ENCODE data around the gene ZDHHC19.
A peak's percentile ranks its signal among the peaks of the same experiment; 100 is the strongest.
"Not testable (repeated sequence)": the region's sequence is repeated elsewhere in the genome, so short reads cannot be mapped to it uniquely, and the experiment has no call there.

Gene ZDHHC19

GRCh38 chr3:196202516-196202970 is 8.7 kb downstream of the ZDHHC19 start:
- DNase-seq: no peak

- DNase-seq: no peak
These were observed 12.1 kb downstream of the ZDHHC19 start for GRCh38 chr3:196198771-196199753.

- DNase-seq: no peak
These were observed 13.0 kb downstream of the ZDHHC19 start for GRCh38 chr3:196198081-196198675.

- no peak for DNase-seq
These were observed 13.7 kb downstream of the ZDHHC19 start for GRCh38 chr3:196197524-196197923.

- no peak for DNase-seq
These were observed 15.4 kb downstream of the ZDHHC19 start for GRCh38 chr3:196195664-196196265.

GRCh38 chr3:196194542-196194915 is 16.7 kb downstream of the ZDHHC19 start:
- no peak for DNase-seq

- DNase-seq: no peak
These were observed 17.3 kb downstream of the ZDHHC19 start for GRCh38 chr3:196193736-196194541.

GRCh38 chr3:196193133-196193735 is 18.0 kb downstream of the ZDHHC19 start:
- no peak for DNase-seq

GRCh38 chr3:196192524-196193051 is 18.6 kb downstream of the ZDHHC19 start:
- no peak for DNase-seq

- no peak for DNase-seq
These were observed 19.1 kb downstream of the ZDHHC19 start for GRCh38 chr3:196192036-196192523.

- no peak for DNase-seq
These were observed 21.4 kb downstream of the ZDHHC19 start for GRCh38 chr3:196189566-196190347.

GRCh38 chr3:196186651-196187573 is 24.3 kb downstream of the ZDHHC19 start:
- DNase-seq: peak; percentile 71

- DNase-seq: no peak
These were observed 26.3 kb downstream of the ZDHHC19 start for GRCh38 chr3:196184881-196185280.

GRCh38 chr3:196184169-196184432 is 27.1 kb downstream of the ZDHHC19 start:
- DNase-seq: not testable (repeated sequence)

GRCh38 chr3:196181127-196181546 is 30.1 kb downstream of the ZDHHC19 start:
- peak; percentile 56 for DNase-seq

- no peak for DNase-seq
These were observed 30.9 kb downstream of the ZDHHC19 start for GRCh38 chr3:196180346-196180745.

GRCh38 chr3:196179380-196180308 is 31.6 kb downstream of the ZDHHC19 start:
- DNase-seq: no peak

GRCh38 chr3:196178993-196179379 is 32.2 kb downstream of the ZDHHC19 start:
- no peak for DNase-seq

GRCh38 chr3:196177967-196178366 is 33.2 kb downstream of the ZDHHC19 start:
- no peak for DNase-seq

All from COR-L47 (cell line).